MV-4-11 (cell line): ENCODE measurements around the gene LNPEP.
"Not testable (repeated sequence)": the region's sequence is repeated elsewhere in the genome, so short reads cannot be mapped to it uniquely, and the experiment has no call there.

Experiments used
- DNase-seq: peaks from one replicate; lab custom pipeline; 2025; lab: John Stamatoyannopoulos, UW

LNPEP gene

GRCh38 chr5:96930058-96930457 lies 5.8 kb upstream of the LNPEP start:
- no peak for DNase-seq

GRCh38 chr5:96930589-96930988 lies 5.3 kb upstream of the LNPEP start:
- no peak for DNase-seq

GRCh38 chr5:96931037-96931436 lies 4.8 kb upstream of the LNPEP start:
- not testable (repeated sequence) for DNase-seq

- peak; percentile 55 for DNase-seq
These were observed 4.3 kb upstream of the LNPEP start for GRCh38 chr5:96931605-96932004.

- DNase-seq, result no peak
These were observed 3.9 kb upstream of the LNPEP start for GRCh38 chr5:96932026-96932425.

- peak; percentile 55 for DNase-seq
These were observed 1.8 kb upstream of the LNPEP start for GRCh38 chr5:96933764-96934707.

- DNase-seq, result peak; percentile 94
These were observed 947 bp upstream of the LNPEP start for GRCh38 chr5:96934708-96935558.

- DNase-seq, result peak; percentile 23
These were observed 796 bp downstream of the LNPEP start for GRCh38 chr5:96936431-96937320.

- DNase-seq, result no peak
These were observed 4.7 kb downstream of the LNPEP start for GRCh38 chr5:96940586-96940985.

- DNase-seq, result no peak
These were observed 5.3 kb downstream of the LNPEP start for GRCh38 chr5:96941140-96941539.

- DNase-seq, result no peak
These were observed 6.2 kb downstream of the LNPEP start for GRCh38 chr5:96942078-96942477.

- no peak for DNase-seq
These were observed 7.0 kb downstream of the LNPEP start for GRCh38 chr5:96942911-96943310.

- no peak for DNase-seq
These were observed 7.9 kb downstream of the LNPEP start for GRCh38 chr5:96943799-96944198.

GRCh38 chr5:96945144-96945897 lies 9.4 kb downstream of the LNPEP start:
- DNase-seq, result no peak

- no peak for DNase-seq
These were observed 10.5 kb downstream of the LNPEP start for GRCh38 chr5:96946381-96946780.

- no peak for DNase-seq
These were observed 16.4 kb downstream of the LNPEP start for GRCh38 chr5:96952118-96952750.

GRCh38 chr5:96952974-96953730 lies 17.3 kb downstream of the LNPEP start:
- DNase-seq, result no peak

- DNase-seq, result peak; percentile 20
These were observed 21.6 kb downstream of the LNPEP start for GRCh38 chr5:96957254-96958049.

- DNase-seq, result no peak
These were observed 23.1 kb downstream of the LNPEP start for GRCh38 chr5:96958977-96959376.
